GM12865 (cell line): ENCODE measurements around the gene CYFIP1.

Source experiments
- DNase-seq: peaks from one replicate; pipeline ENCODE4 v3.0.0; 2010; ENCODE audit warnings: low read depth
- H3K4me3 ChIP-seq: 2 replicates; pipeline ENCODE4 v1.5.1; 2011; ENCODE audit warnings: mild to moderate bottlenecking, low read depth, low read length, control low read depth
- CTCF ChIP-seq: IDR thresholded peaks from 2 replicates; pipeline ENCODE4 v1.5.1; 2011; ENCODE audit warnings: low read length, control low read depth, low read depth, inconsistent platforms; ENCODE audit not compliant: insufficient read depth; ENCODE audit errors: missing control alignments

The CYFIP1 gene

GRCh38 chr15:22892333-22892732 is 87.8 kb downstream of the CYFIP1 start:
- no peak overlapping the region for H3K4me3 ChIP-seq
- DNase-seq: no peak
- TF ChIP-seq CTCF: no peak

- no peak overlapping the region for H3K4me3 ChIP-seq
- no peak for DNase-seq
- TF ChIP-seq CTCF: no peak
Measured at GRCh38 chr15:22891426-22892210, 88.5 kb downstream of the CYFIP1 start.

GRCh38 chr15:22890296-22890695 is 89.9 kb downstream of the CYFIP1 start:
- H3K4me3 ChIP-seq: no peak overlapping the region
- DNase-seq: no peak

GRCh38 chr15:22889146-22889818 is 90.9 kb downstream of the CYFIP1 start:
- no peak for TF ChIP-seq CTCF
- H3K4me3 ChIP-seq: no peak overlapping the region
- no peak for DNase-seq

More at GRCh38 chr15:22890296-22890695, 89.9 kb downstream of the CYFIP1 start:
- no peak for TF ChIP-seq CTCF

GRCh38 chr15:22888120-22888859 is 91.9 kb downstream of the CYFIP1 start:
- no peak overlapping the region for H3K4me3 ChIP-seq
- no peak for DNase-seq
- TF ChIP-seq CTCF: no peak

- no peak for DNase-seq
Measured at GRCh38 chr15:22887157-22887951, 92.8 kb downstream of the CYFIP1 start.

More at GRCh38 chr15:22887157-22887951, 92.8 kb downstream of the CYFIP1 start:
- TF ChIP-seq CTCF: no peak
- H3K4me3 ChIP-seq: no peak overlapping the region
